ENCODE results near the gene GOLPH3.
"Not testable (repeated sequence)": the region's sequence is repeated elsewhere in the genome, so short reads cannot be mapped to it uniquely, and the experiment has no call there.

Gene GOLPH3

DNA sequence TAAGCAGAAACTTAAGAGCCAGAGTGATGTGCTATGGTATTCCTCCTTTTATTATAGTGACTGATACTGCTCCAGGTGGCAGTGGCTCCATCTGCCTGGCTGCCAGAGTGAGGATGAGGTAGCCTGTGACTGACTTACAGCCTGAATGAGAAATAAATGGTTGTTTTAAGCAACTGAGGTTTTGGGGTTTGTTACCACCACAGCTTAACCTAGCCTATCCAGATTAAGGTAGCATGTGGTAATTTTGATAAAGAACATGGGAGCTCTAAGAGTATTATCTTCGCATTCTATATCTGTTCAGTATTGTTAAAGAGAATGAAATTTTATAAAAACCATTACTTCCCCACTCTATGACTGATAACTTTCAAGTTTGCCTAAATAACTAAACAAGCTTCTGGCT, 39.0 kb downstream of the GOLPH3 start:
- no peak for DNase-seq (ENCODE audit: low read depth)

DNA sequence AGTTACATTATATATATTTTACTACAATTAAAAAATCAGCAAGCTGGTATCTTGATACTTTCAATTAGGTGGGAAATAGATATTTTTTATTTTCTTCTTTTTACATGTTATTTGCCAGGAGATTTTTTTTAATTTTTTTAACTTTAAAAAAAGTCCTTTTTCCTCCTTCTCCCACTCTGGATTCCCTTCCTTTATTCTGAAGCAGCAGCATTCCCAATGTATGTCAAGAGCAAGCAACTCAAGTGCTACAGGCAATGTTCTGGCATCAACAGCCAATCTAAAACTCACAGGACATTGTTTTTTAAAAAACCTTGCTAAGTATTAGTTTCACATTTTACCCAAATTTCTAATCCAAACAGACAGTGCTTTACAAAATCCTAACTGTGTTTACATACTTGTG, 41.4 kb downstream of the GOLPH3 start:
- DNase-seq (ENCODE audit: low read depth) = no peak

DNA sequence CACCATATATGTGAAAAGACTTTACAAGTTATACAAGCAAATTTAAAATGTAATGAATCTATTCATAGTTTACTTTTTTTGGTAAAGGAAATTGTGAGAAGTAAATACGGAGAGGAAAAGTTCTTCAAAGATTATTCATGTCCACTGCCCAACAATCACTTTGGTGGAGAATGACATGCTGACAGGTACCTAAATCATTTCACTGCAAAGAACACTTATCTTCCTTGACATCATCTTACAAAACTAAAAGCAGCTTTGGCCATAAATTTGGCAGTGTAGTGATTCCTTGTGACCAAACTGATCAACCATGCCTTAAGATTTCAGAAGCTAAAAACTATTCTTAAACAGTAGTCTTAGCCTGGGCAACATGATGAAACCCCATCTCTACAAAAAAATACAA, 42.5 kb downstream of the GOLPH3 start:
- no peak for DNase-seq (ENCODE audit: low read depth)

DNA sequence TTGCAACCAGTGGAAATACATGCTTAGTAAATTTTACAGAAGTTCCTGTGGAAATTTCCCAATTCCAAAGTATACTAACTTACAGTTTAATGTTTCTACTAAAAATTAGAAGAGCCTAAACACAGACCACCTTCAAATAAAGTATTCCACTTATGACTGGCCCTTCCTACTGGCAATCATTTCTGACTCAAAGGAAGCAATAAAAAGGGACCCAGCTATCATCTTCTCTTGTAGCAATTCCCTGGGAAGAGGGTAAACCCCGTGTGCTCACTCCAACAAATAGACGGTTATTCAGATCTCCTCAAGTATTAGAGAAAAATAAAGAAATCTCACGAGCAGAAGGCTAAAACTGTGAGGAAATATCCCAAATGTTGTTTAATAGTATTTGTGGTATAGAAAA, 43.3 kb downstream of the GOLPH3 start:
- no peak for DNase-seq (ENCODE audit: low read depth)

DNA sequence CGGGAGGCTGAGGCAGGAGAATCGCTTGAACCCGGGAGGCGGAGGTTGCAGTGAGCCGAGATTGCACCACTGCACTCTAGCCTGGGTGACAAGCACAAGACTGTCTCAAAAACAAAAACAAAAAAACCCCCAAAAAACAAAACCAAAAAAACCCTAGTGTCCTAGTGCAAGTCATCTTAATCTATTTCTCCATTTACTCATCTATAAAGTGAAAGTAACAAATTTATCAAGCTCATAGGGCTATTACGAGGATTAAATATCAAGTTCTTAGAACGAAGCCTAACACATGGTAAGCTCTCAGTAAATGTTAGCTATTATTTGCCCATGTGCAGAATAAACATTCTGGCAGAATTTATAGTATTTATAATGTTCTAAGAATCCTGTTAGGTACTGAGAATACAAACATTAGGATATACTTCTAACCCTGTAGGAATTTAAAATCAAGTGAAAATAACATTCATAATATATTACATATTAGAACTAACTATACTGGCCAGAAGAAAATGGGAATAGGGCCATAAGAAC, 45.0 kb downstream of the GOLPH3 start:
- DNase-seq (ENCODE audit: low read depth) = no peak

DNA sequence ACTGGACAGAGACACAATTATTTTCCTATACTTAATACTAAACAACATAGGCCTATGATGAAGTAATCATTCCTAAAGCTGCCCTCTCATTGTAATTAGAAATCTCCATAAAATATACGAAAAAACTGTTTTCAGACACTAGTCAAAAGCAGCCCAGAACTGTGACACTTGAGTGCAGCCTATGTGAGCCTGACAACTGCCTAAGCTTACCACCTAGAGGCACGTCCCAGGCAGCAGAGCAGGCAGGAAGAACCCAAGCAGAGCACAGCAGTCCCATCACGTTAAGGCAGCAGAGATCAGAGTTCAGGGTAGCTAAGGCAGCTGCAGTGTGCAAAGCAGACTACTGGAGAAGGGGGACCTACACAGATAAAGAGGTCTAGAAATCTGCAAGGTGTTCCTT, 46.4 kb downstream of the GOLPH3 start:
- no peak for DNase-seq (ENCODE audit: low read depth)

DNA sequence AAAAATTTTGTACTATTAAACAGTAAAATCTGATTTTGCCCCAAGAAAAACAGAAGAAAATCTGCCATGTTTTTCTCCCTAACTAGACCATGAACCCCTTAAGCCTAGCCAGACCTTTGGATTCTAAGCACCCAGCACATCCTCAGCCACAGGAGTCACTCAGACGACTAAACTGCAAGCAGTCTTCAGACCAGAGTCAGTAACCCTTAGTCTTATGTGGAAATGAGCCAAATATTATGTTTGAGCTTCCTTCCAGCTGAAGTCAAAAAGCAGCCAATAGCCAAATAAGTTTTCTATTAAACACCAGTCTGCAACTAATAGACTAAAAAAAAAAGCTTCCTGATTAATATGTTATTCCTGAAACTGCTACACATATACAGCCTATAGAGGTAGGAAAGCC, 47.4 kb downstream of the GOLPH3 start:
- no peak for DNase-seq (ENCODE audit: low read depth)

DNA sequence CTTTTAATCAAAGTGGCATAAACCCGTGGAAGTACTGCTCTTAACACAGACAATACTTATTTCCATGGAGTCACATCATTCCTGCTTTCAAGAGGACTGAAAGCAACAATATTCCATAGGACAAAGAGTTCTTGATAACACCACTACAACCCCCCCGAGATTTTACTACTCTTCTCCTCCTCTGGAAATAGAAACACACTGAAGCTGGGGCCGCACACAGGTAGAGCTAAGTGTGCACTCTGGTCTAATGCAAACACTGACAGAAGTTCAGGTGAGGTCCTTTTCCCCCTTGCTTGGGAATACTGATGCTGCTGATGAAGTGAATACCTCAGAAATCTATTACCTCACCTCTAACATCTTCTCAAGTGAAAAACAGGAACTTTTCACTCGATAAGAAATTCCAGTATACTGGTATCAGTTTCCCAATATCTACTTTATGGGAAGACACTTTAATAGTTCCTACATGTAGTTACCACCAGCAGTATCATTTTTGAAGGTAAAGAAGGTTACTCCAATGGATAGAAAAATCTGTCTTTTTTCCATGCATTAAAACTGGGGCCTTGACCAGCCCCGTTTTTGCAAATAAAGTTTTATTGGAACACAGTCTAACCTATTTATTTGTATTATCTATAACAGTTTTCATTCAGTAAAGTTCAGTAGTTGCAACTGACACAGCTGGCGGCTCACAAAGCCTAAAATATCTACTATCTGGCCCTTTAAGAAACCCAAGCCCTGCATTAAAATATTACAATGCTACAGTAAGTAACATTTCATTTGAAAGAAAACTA, 50.0 kb downstream of the GOLPH3 start:
- no peak for DNase-seq (ENCODE audit: low read depth)

DNA sequence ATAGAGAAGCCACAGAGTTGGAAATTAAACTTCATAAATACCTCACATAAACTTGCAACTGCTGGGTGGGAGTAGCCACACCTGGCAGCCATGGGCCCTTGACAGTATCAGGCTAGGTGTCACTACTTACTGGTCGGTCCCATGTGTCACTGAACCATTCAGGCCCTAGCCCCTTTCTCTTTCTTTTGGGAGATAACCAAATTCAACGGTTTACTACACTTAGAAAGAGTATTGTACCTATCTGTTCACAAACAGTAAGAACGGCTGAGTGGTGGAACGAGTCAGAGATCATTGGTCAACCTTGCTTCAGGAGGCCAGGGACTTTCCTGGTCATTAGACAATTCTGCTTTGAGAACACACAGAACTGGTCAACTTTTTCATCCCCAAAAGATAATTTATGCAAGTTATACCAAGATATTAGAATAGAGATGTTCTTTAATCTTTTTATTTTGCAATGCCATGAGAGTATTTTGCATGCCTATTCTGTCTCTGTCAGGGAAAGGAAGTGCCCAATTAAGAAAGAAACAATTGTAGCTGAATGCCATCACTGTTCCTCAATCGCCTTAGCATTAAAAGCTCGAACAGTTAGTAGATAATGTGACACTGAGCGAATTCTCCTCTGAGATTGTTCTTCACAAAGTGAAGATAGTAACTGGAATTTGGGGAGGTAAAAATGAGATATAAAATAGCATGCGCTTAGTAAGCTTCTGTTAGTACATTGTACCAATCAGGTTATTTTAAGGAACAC, 50.9 kb downstream of the GOLPH3 start:
- no peak for DNase-seq (ENCODE audit: low read depth)

DNA sequence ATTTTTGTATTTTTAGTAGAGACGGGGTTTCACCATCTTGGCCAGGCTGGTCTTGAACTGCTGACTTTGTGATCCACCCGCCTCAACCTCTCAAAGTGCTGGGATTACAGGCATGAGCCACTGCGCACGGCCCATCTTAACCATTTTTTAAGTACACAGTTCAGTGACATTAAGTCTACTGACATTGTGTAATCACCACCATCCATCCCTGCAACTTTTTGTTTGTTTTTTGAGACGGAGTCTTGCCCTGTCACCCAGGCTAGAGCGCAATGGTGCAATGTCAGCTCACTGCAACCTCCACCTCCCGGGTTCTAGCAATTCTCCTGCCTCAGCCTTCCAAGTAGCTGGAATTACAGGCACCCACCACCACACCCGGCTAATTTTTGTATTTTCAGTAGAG, 55.2 kb downstream of the GOLPH3 start:
- DNase-seq (ENCODE audit: low read depth) = not testable (repeated sequence)

DNA sequence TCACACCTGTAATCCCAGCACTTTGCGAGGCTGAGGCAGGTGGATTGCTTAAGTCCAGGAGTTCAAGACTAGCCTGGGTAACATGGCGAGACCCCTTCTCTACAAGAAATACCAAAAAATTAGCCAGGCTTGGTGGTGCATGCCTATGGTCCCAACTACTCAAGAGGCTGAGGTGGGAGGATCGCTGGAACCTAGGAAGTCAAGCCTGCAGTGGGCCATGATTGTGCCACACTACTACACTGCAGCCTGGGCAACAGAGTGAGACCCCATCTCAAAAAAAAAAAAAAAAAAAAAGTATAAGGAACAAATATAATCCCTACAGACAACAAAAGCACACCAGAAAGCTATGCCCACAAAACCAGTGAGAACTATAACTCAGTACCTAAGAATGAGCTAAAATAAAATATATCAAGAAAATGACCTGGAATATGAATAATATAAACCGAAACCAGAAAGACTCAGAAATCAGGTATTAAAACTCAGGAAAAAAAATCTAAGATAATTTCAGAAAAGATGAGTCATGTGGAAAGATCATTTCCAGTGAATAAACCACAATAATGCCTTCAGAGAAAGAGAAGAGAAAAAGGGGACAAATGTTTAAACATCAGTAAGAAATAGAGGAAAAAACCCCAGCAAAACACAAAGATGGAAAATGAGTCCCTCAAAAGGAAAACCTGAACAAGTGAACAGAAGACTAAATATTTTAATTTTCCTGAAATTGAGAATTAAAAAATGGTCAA, 57.4 kb downstream of the GOLPH3 start:
- no peak for DNase-seq (ENCODE audit: low read depth)

DNA sequence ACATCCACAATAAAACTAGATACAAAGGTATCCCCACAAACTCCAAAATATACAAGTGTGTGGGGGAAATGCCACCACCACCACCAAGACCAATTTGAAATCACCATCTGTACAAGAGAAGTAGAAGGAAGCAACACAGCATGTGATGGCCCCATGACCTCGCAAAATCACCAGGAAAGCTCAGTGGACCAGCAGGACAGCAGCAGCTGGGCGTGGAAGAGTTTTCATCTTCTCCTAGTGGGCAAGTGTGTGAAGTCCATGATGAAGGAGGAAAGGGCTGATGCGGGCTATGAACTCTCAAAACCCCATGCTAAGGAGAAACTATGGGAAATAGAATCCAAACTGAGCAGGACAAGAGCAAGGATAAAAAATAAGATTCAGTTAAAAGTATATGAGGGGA, 58.1 kb downstream of the GOLPH3 start:
- no peak for DNase-seq (ENCODE audit: low read depth)

DNA sequence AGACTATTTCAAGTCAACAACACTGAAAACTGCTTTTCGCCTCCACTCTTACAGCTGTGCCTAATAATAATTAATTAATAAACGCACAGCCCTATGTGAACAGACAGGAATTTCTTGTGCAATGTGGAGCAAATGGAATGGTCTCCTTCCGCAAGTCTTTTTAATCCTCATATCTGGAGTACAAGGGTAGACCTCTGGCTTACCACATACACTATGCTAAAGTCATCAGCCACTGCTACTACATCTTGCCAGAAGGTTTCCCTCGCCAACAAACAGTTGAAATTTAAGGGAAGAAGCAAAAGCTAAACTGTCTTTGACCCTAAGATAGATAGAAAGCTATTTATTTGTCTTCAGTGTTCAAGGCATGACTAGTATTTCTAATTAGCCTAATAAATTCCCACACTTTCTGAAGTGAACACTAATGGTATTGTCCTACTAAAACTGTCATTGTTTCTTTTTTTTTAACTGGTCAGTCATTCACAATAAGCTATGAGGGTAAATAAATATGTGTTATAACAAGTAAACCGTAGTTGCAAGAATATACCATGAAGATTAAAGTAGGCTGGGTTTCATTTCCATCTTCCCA, 63.9 kb downstream of the GOLPH3 start:
- DNase-seq (ENCODE audit: low read depth) = no peak

DNA sequence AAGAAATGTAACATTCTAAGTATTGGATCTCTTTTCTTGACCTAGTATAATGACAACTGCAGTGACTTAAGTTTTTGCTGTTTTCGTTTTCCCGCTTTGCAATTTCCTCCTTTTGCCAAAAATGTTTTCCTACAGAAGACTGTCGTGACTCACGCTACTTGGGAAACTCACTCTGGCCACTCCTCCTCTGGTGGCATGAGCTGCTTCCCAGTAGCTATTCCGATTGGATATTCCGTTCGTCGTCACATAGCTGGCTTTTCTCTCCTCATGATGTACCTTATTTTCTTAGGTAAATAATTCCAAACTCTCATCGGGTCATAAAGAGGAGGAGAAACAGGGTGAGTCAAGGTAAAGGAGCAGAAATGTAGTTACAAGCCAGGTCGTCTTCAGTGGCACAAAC, 64.9 kb downstream of the GOLPH3 start:
- no peak for DNase-seq (ENCODE audit: low read depth)

DNA sequence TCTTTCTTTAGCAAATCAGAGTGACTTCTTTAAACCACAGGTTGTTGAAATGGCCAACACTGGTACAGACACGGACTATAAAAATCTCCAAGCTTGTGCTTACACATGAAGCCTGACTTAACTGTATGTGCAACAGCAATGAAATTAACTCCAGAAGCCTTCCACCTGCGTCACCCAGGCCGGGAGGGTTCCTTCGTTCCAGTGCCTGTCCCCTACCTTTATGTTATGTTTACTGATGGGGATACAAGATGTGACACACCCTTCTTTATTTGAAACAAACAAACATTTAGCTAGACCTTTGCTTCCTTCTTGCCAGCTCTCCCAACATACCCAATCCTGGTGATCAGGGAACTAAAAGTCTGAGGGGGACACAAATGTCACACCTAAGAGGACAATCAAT, 66.0 kb downstream of the GOLPH3 start:
- DNase-seq (ENCODE audit: low read depth) = no peak

DNA sequence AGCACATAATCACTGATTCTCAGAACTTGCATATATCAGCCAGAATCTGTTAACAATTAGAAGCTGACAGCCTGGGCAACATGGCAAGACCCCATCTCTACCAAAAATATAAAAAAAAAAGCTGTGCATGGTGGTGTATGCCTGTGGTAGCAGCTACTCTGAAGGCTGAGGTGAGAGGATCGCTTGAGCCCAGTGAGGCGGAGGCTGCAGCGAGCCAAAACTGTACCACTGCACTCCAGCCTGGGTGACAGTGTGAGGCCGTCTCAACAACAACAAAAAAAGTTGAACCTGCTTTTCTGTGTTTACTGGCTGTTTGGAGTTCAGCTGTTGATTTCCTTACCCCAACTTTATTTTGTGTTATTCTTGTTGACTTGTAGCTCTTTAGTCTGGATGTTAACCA, 66.8 kb downstream of the GOLPH3 start:
- no peak for DNase-seq (ENCODE audit: low read depth)

DNA sequence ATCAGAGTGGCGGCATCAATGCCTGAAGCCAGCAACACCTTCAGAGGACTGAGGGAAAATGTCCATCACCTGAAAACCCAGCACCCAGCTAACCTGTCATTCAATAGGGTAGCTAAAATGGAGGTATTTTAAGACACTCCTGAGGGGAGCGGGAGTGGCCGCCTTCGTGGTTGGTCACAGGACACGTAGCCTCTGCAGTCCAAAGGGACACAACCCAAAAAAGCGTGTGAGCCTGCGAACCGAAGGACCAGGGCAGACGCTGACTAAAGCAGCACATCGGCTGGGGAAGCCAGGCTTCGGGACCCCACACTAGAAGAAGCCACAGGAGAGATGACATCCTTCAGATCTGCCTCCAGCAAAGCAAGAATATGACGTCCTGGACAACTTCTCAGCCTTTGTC, 70.6 kb downstream of the GOLPH3 start:
- DNase-seq (ENCODE audit: low read depth) = no peak

DNA sequence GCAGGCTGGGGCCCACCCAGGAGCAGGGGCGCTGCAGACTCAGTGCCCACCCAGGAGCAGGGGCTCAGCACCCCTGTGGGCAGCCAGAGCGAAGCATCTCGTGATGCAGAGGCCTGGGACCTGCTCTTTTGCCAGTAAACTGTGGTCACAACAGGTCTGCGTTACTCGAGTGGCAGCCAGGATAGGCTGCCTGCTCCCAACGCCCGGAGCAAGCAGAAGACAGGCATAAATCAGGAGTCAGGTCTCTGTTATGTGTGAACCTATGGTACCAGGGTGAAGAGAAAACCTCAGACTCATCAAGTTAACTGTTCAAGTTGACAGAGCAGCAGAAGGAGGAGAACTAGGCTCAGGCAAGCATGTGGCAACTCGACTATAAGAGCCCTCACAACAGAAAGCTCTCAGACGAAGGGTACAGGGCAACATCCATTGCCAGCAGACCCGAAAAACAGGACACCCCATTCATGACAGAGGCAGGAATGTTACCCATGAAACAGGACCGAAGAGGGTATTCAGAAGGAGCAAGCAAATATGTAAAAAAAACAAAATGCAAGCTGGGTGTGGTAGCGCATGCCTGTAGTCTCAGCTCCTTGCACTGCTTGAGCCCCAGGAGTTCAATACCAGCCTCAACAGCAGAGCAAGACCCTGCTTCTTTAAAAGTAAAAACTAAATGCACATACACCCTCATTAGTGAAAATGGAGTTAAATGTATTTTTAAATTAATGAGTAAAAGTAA, 71.7 kb downstream of the GOLPH3 start:
- DNase-seq (ENCODE audit: low read depth) = no peak

DNA sequence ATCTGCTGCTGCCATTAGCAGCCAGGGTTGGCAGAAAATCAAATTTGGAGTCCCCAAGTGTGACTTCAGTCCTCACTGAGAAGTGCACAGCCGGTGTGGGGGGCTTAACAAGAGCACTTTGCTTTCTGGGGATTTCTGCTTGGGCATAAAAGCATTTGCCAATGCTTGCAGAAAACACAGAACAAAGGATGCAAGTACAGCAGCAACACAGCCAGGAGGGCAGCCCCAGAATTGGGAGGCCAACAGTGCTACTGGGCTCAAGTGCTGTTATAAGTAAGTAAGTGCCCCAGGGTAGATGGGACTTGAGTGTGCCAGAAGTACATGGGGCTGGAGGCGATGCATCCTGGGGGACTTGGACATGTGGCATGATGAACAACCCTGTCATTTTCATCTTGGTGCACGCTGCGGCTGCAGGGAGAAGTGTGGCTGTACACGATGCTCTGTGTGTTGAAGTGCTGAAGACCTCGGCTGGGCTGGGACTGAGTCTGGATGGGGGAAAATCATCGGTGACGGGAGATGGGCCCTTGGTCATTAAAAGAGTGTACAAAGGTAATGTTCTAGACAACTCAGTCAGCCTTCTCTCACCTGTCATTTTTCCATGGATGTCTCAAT, 73.3 kb downstream of the GOLPH3 start:
- no peak for DNase-seq (ENCODE audit: low read depth)

DNA sequence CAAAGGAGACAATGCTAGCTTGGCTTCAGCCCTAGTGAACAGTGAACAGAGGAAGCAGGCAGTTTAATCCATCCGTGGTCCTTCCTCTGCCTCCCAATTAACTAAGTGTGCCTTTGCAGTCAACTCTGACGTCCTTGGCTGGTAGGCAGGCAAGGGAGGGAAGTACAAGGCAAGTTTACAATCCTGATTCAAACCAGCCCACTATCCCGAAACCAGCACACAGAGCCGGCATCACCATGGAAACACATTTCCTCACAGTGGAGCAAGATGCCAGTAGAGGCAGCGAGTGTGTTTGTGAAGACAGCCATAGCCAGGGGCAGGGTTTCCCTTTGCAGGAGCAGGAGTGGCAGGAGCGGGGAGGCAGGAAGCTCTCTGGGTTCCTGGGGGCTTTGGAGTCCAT, 73.9 kb downstream of the GOLPH3 start:
- no peak for DNase-seq (ENCODE audit: low read depth)

DNA sequence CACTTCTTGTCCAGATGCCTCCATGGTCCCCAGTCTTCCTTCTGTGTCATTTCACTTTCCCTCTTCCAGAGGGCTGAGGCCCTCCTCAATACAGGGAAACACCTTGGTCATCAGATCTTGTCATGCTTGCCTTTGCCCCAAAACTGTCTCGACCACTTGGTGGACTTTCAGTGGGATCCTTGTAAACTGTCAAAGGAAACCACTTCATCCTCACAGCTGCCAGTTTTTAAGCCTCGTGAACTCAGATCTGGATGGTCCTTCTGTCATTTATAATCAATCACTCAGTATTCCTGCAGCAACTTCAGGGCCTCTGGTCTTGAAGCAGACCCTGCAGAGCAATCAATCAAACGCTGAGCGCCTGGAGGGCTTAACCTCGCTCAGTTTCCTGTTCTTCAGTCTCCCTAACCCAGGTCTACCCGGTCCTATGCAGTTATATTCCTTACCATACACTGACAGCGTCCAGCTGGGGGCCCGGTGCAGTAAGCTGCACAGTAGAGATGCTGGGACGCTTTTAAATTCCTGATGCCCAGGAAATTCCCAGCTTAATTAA, 74.6 kb downstream of the GOLPH3 start:
- no peak for DNase-seq (ENCODE audit: low read depth)
